Upper lobe of right lung (tissue), 1 donor: Measurements from ENCODE around the gene CEMIP. TPM values are rescaled to one million over a fixed set of nuclear protein-coding genes. Genes with fewer than 3 reads are reported as not detected.

Source experiments
- ATAC-seq: fragments of 200-7000 bp; cut with Tn5 transposase; one replicate; pipeline ENCODE4 v1.9.1; 2020; ENCODE audit warnings: mild to moderate bottlenecking, moderate library complexity
- DNase-seq: peaks from one replicate; pipeline ENCODE4 v3.0.0-alpha.2; 2020
- H3K27ac ChIP-seq: fragments of 200-600 bp; one replicate; pipeline ENCODE4 v1.8.0; 2022
- H3K27me3 ChIP-seq: fragments of 200-600 bp; one replicate; pipeline ENCODE4 v1.8.0; 2022; ENCODE audit warnings: mild to moderate bottlenecking
- H3K36me3 ChIP-seq: fragments of 200-600 bp; one replicate; pipeline ENCODE4 v1.8.0; 2022
- H3K4me1 ChIP-seq: fragments of 200-600 bp; one replicate; pipeline ENCODE4 v1.8.0; 2022
- H3K4me3 ChIP-seq: fragments of 200-600 bp; one replicate; pipeline ENCODE4 v1.8.0; 2022; ENCODE audit warnings: mild to moderate bottlenecking
- H3K9me3 ChIP-seq: fragments of 200-600 bp; one replicate; pipeline ENCODE4 v1.8.0; 2022
- CTCF ChIP-seq: fragments of 200-600 bp; IDR thresholded peaks from one replicate; pipeline ENCODE4 v1.8.0; 2022; ENCODE audit warnings: antibody characterized with exemption
- intact Hi-C: fragments of 100-400 bp; cut with DNase I; formaldehyde crosslinking; loops from one replicate; pipeline ENCODE4 v1.11.0; 2022
- total RNA-seq: library from RNA; stranded (reverse); fragmentation: NEBNext Ultra II Directional; extraction: Animal tissue kit (Norgen Biotek cat#: 25700); gene quantifications from one replicate; pipeline ENCODE4 v1.2.1, GENCODE V29; 2021
- donor health status: DM: no; HTN: yes; CAD: no; lungs with severe emphysema.

Gene CEMIP
- total RNA-seq, 1 donor from 2014 or later, result 17.3 TPM

- Histone ChIP-seq H3K27me3 (no peaks in the 10 kb centered on the region), H3K36me3 (no peaks in the 10 kb centered on the region), H3K9me3 (no peaks in the 10 kb centered on the region), H3K4me1 (no peaks in the 10 kb centered on the region), H3K4me3 (no peak overlapping the region), H3K27ac (no peak overlapping the region)
- intact Hi-C loops, result no loop called here
- no peak for TF ChIP-seq CTCF
- ATAC-seq, result no peak
- DNase-seq, result no peak
Measured at GRCh38 chr15:80841541-80841940, 62.4 kb downstream of the CEMIP start.

GRCh38 chr15:80844011-80844732 is 65.0 kb downstream of the CEMIP start:
- no peak for ATAC-seq
- no peaks in the 10 kb centered on the region for H3K27me3 ChIP-seq
- no peak overlapping the region for H3K4me3 ChIP-seq
- H3K4me1 ChIP-seq, result no peaks in the 10 kb centered on the region
- H3K36me3 ChIP-seq, result no peaks in the 10 kb centered on the region
- TF ChIP-seq CTCF, result no peak
- H3K9me3 ChIP-seq, result no peaks in the 10 kb centered on the region
- intact Hi-C loops, result no loop called here
- no peak overlapping the region for H3K27ac ChIP-seq
- no peak for DNase-seq

- H3K27me3 ChIP-seq, result no peaks in the 10 kb centered on the region
- H3K36me3 ChIP-seq, result no peaks in the 10 kb centered on the region
- DNase-seq, result no peak
- H3K9me3 ChIP-seq, result no peaks in the 10 kb centered on the region
- H3K27ac ChIP-seq, result no peak overlapping the region
- no peak overlapping the region for H3K4me3 ChIP-seq
- intact Hi-C loops, result no loop called here
- no peaks in the 10 kb centered on the region for H3K4me1 ChIP-seq
- no peak for ATAC-seq
- no peak for TF ChIP-seq CTCF
Measured at GRCh38 chr15:80846031-80846815, 67.1 kb downstream of the CEMIP start.

GRCh38 chr15:80849308-80849707 is 70.1 kb downstream of the CEMIP start:
- H3K4me1 ChIP-seq, result peaks cover 13% of the 10 kb centered on the region
- H3K9me3 ChIP-seq, result no peaks in the 10 kb centered on the region
- no peak for TF ChIP-seq CTCF
- DNase-seq (peak; percentile 83), ATAC-seq (peak; percentile 82)
- intact Hi-C loops, result no loop called here
- H3K4me3 ChIP-seq, result no peak overlapping the region
- H3K36me3 ChIP-seq, result no peaks in the 10 kb centered on the region
- H3K27ac ChIP-seq, result no peak overlapping the region
- no peaks in the 10 kb centered on the region for H3K27me3 ChIP-seq

GRCh38 chr15:80850941-80851451 is 71.8 kb downstream of the CEMIP start:
- no peak for DNase-seq
- H3K36me3 ChIP-seq, result no peaks in the 10 kb centered on the region
- H3K4me3 ChIP-seq, result no peak overlapping the region
- intact Hi-C loops, result no loop called here
- ATAC-seq, result no peak
- H3K4me1 ChIP-seq, result peaks cover 16% of the 10 kb centered on the region
- TF ChIP-seq CTCF, result no peak
- H3K9me3 ChIP-seq, result no peaks in the 10 kb centered on the region
- H3K27ac ChIP-seq, result no peak overlapping the region
- no peaks in the 10 kb centered on the region for H3K27me3 ChIP-seq
